T follicular helper cell (primary cell): Measurements from ENCODE around the gene ZNF516.
"Not testable (repeated sequence)": the region's sequence is repeated elsewhere in the genome, so short reads cannot be mapped to it uniquely, and the experiment has no call there.

Experiments
- DNase-seq: peaks from one replicate; pipeline ENCODE4 v3.0.0-alpha.2; 2020; ENCODE audit warnings: low read depth
- total RNA-seq, 2 experiments: gene quantifications; one replicate each; lab custom pipeline; 2026; lab: John Stamatoyannopoulos, UW

The ZNF516 gene, protein sequence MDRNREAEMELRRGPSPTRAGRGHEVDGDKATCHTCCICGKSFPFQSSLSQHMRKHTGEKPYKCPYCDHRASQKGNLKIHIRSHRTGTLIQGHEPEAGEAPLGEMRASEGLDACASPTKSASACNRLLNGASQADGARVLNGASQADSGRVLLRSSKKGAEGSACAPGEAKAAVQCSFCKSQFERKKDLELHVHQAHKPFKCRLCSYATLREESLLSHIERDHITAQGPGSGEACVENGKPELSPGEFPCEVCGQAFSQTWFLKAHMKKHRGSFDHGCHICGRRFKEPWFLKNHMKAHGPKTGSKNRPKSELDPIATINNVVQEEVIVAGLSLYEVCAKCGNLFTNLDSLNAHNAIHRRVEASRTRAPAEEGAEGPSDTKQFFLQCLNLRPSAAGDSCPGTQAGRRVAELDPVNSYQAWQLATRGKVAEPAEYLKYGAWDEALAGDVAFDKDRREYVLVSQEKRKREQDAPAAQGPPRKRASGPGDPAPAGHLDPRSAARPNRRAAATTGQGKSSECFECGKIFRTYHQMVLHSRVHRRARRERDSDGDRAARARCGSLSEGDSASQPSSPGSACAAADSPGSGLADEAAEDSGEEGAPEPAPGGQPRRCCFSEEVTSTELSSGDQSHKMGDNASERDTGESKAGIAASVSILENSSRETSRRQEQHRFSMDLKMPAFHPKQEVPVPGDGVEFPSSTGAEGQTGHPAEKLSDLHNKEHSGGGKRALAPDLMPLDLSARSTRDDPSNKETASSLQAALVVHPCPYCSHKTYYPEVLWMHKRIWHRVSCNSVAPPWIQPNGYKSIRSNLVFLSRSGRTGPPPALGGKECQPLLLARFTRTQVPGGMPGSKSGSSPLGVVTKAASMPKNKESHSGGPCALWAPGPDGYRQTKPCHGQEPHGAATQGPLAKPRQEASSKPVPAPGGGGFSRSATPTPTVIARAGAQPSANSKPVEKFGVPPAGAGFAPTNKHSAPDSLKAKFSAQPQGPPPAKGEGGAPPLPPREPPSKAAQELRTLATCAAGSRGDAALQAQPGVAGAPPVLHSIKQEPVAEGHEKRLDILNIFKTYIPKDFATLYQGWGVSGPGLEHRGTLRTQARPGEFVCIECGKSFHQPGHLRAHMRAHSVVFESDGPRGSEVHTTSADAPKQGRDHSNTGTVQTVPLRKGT
- total RNA-seq = 9.3 to 32.8 reads per million in 2 experiments

DNA sequence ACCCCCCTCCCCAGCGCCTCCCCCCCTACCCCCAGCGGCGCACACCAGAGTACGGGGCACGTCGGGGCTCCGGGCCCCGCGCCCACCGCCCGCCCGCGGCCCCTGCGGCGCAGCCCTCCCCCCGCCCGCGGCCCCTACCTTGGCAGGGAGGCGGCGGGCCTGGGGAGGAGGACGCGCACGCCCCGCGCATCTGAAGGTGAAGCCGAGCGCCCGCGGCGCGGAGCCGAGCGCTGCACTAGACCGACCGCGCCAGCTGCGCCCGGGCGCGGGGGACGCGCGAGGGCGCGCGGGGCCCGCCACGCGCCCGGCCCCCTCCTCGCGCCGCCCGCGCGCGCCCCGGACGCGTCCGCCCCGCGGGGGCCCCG, at the start of gene ZNF516:
ZNF516 (minus strand) TSS at position 237 of the 365 bp plus-strand sequence. CDS start 52,188 bp downstream, outside the sequence.
- no peak for DNase-seq

DNA sequence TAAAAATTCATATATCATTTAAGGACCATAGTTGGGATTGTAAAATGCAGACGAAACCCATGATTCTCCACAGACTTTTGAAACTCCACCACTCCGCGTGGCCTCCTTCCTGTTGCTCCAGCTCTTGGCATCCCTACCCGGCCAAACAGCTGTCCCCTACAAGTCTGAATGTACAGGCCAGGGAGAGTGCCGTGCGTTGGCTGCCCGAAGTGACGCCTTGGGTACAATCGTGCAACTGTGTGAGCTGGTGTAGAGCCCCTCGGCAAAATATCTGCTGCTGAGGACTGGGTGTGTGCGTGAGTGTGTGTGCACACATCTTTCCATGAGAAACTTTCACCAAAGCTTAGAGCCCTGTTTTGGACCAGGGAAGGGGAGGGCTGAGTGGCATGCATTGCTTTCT, 43.8 kb upstream of the ZNF516 start:
- DNase-seq = no peak

DNA sequence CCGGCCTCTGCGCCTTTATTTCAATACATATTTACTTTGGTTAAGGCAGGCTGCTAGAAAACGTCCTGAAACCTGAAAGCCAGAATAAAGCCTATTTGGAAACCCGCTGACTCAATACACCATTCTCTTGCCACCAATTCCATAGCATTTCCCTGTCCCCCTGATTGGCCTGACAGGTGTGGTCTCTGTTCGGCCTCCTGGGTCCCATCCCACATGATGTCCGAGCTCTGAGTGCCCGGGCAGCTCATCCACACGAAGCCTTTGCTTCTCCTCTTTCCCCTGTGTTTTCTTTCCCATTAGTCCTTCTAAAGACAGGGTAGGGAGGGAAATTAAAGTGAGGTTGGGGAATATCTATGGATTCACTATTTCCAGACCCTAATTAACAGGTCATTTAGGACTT, 42.6 kb upstream of the ZNF516 start:
- DNase-seq = no peak

DNA sequence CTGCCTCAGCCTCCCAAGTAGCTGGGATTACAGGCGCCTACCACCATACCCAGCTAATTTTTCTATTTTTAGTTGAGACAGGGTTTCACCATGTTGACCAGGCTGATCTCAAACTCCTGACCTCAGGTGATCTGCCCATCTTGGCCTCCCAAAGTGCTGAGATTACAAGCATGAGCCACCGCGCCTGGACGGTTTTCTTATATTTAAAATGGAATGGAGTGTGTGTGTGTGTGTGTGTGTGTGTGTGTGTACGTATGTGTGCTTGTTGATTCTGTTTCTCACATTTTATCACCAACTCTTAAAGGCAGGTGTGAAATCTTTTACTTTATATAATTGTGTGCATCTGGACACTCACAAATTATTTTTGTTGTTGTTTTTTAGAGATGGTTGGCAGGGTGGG, 41.6 kb upstream of the ZNF516 start:
- not testable (repeated sequence) for DNase-seq

DNA sequence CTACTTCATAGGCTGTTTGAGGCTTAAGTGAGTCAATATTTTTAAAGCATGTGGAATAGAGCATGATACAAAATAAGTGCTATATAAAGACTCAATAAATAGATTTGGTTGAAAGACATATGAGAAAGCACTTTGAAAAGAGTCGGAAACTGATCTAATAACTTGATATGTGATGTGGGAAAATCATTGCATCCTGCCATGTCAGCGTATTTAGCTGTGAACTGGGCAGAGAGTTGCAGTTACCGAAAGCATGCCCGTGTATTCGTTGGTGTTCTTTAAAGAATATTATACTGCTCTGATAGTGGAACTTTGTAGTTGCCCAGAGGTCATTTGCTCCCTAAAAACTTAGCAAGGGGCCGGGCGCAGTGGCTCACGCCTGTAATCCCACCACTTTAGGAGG, 37.8 kb upstream of the ZNF516 start:
- no peak for DNase-seq

DNA sequence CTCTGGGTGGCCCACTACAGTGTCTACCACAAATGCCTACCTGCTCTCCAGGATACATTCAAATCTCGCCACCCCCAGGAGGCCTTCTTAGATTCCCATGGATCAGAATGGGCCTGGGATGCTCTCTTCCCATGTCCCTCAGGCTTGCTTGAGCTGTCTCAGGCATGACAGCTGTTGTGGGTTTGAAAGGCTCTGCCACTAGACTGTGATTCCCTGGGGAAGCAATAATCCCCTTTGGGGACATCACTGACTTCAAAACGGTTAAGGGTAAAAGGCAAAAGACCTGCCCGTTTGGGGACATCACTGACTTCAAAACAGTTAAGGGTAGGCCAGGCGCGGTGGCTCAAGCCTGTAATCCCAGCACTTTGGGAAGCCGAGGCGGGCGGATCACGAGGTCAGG, 35.8 kb upstream of the ZNF516 start:
- no peak for DNase-seq

DNA sequence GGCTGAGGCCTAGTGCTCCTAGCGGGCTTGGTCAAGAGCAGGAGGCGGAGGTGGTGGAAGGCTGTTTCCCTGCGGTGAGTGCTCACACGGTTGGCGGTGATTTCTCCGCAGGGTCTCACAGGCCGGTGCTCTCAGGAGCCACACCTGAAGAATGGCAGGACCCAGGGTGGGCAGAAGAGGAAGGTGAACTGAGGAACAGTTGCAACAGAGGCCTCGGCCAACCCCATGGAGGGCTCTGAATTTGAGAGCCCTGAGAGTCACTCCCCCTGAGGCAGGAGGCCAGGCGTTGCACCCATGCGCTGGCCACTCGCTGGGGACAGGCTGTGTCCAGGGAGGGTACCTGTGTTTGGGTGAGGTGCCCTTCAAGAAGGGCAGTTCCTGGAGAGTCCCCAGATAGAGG, 35.3 kb upstream of the ZNF516 start:
- no peak for DNase-seq

DNA sequence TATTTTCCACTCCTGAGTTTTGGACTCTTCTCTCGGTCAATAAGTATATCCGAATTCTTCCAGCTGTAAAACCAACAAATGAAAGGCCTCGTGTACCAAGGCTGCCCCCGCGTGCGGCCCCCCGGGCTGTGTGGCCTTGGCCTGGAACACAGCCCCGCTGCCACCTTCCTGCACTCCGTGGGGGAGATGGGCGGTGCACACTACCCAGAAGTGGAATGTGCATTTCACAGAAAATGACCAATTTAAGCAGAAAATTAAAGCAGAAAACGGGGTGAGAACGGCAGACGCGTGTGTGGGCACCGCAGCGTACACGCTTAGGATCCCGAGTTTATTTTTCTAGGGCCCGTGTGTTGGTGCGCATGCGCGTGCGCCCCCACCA, 34.4 kb upstream of the ZNF516 start:
- DNase-seq = no peak

DNA sequence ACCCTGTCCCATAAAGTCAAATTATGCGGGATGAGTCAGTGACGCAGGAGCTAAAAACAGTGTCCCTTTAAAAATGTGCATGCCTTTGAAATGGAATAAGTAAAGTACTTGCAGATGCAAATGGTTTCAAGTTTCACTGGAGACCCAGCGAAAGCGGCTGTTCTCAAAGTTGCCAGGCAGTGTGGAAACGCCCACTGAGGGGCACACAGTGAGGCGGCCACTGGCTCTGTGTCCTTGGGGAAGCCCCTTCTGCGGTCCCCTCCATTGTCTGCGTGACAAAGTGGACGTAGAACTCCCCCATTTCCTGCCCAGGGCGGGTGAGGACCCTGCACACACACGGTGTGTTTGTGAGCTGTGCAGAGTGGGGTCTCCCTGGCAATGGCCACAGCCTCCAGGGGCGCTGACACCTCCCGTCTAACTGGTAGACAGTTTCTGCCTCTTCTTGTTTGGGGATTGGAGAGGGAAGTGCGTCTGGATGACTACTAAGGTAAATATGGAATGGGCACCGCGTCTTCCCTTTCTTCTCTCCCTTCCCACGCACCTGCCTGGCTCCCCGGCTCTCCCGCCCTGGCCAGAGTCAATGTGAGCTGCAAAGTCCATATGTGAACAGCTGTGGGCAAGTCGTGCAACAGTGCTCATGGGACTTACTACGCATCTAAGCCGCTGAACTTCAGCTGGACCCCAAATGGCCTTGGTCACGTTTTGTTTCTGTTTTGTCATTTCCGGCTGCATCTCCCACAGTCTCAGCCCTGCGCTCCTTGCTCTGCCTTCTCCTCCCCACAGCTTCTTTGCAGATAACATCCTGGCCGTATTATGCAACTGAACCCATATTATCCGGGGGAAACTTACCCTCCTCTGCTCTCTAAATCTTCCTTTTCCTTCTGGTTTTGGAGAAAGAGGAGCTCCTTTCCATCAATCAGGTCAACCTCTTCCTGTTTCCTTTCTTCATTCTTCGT, 33.7 kb upstream of the ZNF516 start:
- DNase-seq = no peak

DNA sequence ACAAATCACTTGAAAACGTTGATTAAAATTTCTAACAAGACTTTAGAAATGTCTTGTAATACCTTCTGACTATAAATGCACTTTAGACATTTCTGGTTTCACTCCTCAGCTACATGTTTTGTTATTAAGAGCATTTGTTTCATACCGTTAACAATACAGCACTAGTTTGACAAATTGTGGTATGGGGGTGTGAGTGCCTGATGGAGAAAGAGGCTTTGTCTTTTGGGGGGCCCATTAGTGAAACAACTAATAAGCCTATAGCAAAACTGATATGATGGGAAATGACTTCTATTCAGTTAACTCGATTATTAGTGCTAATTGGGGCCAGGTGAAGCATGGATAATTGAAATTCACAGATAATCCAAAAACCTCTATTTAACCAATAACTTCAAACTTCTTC, 30.9 kb upstream of the ZNF516 start:
- DNase-seq = no peak

DNA sequence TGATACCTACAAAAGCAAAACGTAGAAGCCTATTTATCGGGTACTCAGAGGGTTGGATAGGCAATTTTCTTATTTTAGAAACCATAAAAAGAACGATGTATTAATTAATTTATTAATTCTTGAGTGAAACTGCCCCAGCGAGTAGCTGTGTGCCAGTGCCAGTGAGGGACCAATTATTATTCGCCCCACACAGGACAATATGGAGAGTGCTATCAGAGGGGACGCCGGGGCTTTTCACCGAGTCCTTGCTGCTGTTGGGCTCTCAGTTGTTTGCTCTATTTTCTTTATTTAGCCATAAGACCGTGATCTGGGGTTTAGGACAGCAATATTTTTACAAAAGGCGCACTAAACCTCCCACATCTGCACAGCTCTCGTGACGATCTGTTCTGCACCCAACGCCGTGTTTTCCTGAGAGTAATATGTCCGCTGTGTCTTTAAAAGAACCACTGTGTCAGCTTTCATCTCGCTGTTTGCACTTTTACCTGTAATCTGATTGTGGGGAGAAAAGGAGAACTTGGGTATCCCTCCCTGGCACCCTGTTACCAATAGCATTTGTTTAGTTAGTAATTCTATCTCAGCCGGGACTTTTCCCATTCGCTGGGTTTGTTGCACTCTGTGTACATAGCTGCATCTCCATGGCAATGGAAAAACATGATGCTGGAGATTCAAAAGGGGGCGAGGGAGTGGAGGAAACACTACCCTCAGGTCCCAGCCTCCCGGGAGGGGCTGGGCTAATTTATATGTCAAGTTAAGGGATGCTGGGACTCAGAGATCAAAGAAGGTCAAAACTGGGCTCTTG, 30.1 kb upstream of the ZNF516 start:
- DNase-seq = no peak

DNA sequence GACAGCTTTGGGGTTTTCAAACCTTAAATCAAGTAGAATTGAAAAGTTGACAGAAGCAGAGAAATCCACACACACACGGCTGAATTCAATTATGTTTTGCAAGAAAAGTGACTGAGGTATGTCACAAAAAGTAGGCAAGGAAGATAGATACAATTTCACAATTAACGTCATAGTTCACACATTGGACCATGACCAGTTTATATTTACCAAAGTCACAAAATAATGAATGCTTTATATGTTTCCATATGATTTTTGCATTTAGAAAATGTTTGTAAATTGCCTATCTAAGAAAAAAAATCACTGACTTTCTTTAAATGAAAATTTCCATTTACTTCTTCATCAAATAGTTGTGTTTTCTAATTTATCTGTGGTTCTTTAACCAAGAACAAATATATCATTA, 29.4 kb upstream of the ZNF516 start:
- DNase-seq = no peak

DNA sequence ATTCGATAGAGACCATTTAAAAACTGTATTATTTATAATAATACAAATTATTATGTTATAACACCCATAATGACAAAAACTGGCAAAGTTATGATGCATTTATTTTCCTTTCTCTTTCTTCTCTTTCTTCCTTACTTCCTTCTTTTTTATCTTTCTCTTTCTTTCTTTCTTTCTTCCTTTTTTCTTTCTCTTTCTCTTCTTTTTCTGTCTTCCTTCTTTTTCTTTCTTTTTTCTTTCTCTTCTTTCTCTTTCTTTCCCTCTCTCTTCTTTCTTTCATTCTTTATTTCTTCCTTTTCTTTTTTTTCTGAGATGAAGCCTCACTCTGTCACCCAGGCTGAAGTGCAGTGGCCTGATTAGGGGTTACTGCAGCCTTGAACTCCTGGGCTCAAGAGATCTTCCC, 27.5 kb upstream of the ZNF516 start:
- DNase-seq = no peak

DNA sequence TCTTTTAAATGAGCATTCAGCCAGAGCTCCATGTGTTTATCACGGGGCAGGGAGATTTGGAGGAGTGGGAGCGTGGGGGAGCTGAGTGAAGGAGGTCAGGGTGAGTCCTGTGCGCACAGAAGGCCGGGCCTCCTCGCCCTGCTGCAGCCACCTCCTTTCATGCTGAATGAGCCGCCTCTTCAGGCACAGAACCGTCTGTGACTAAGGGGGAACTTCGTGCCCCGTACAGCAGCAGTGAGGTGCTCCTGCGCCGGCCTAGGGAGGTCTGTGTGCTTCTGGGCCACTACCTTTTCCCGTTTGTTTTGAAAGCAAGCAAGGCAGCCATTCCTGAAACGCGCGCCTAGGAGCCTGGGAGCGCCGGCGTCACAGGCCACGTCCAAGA, 27.1 kb upstream of the ZNF516 start:
- no peak for DNase-seq

DNA sequence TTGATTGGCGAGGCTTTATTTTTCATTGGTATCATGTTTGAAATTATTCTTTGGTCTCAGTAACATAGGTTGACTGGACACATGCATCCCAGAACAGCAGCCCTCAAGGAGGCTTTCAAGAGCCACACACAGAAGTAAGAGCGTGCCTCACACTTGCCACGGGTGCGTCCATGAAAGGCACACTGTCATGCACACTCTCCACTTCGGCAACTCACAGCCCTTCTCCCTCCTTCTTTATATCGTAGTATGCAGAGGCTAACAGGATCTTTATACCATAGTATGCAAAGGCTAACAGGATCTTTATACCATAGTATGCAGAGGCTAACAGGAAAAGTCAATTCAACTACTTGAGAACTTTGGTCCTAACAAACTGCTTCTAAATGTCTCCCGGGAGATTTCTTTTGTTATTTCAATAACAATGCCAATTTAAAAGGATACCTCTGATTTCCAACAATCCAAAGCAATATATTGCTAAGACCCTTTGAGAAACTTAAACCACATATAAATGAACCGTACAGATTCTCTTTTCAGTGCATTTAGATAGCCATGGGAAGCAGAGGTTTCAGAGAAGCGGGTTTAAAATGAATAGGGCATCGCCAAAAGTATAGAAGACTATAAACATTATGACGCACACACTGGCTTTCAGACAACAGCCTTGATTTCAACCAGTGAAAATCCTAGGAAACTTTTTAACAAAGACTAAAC, 26.5 kb upstream of the ZNF516 start:
- DNase-seq = no peak

DNA sequence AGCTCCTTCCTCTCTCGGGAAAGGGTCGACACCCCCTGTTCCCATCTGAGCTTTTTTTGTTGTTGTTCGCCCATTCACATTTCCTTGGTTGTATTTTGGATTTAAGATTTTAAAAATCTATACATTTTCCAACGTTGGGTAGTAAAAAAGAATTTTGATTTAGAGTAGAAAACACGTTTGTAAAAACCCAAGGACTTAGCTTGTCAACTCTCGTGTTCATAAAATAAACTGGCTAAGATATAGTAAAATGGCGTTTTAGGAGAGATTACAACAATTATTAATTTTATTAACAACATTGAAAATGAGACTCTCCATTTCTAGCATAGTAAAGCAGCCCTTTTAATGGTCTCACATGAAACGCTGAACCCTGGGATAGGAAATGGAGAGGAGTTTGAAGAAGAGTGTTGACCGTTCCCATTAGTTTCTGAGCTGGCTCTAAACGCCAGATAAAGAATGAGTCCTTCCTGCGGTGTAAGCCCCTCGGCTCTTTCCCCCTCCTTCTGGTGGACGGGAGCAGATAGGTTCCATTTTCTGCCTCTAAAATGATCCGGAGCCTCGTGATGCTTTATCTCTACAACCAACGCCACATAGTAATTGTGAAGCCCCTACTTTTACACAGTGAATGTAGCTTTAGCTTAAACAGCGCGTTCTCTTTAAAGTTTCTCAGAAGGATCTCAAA, 24.0 kb upstream of the ZNF516 start:
- DNase-seq = no peak

DNA sequence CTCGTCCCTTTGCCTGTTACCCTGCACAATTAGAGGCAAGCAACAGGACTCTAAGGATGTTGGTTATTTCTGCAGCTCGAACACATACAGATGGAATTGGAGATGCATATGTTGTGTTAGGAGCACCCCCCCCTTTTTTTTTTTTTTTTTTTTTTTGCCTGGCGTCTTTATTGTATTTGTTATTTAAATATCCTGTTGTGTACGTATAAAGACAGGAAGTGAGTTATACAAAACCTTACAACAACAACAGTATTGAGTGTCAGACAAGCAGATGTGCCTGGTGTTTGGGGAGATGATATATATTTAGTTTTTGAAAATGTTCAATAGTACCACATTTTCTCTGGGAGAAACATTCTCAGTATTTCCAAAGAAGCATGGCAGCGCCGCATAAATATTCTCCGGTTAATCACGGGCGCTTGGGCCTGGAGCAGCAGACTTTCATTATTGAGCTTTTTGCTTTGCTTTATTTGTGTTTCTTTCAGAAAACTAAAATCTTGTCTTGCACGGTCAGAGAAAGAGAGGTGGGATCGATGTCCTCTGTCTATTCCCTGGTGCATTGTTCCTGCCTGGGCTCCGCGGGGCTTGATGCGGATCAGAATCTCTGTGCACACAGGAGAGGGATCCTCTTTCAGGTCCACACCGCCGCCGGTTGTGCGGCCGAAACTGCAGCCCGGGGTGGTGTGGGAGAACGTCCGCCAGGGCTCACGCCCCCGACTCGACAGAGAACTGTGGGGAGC, 23.2 kb upstream of the ZNF516 start:
- DNase-seq = no peak

DNA sequence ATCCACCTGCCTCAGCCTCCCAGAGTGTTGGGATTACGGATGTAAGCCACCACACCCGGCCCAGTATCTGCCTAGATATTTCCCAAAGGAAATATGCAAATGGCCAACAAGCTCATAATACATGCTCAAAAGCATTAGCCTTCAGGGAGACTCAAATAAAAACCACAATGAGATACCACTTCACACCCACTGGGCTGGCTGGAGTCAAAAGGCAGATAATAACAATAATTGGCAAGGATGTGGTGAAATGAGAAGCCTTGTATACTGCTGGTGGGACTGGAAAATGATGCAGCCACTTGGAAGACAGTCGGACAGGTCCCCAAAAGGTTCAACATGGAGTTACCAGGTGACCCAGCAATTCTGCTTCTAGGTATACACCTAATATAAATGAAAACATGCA, 20.5 kb upstream of the ZNF516 start:
- DNase-seq = no peak

DNA sequence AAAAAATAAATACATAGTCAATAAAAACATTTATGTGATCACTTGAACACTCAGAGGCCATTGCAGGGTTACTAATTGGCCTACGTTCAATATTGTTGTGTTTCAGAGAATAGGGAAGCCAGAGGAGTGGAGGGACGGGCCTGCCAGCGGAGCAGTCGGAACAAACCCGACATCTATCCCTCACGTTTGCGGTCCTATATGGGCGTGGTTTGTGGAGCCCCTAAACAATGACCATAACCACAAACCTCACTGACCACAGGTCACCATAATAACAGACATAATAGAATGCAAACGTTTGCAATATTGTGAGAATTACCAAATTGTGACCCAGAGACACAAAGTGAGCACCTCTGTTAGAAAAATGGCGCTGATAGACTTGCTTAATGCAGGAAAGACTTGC, 19.5 kb upstream of the ZNF516 start:
- DNase-seq = no peak
